PFSK-1 (cell line): ENCODE measurements around the gene HMCN2.

ENCODE experiments used
- FOXP2 ChIP-seq: optimal IDR thresholded peaks from 2 replicates; pipeline ENCODE3; 2011; ENCODE audit warnings: borderline replicate concordance, control low read depth, inconsistent platforms; ENCODE audit not compliant: insufficient read depth; ENCODE audit errors: extremely low read length, extremely low read depth
- SIN3A ChIP-seq: IDR thresholded peaks from 2 replicates; pipeline ENCODE4 v1.6.1; 2012; ENCODE audit warnings: mild to moderate bottlenecking, low read length, moderate library complexity, borderline replicate concordance; ENCODE audit not compliant: insufficient read depth

Gene HMCN2

GRCh38 chr9:130483371-130483971 lies 217.9 kb downstream of the HMCN2 start:
- TF ChIP-seq SIN3A (no peak), FOXP2 (peak; percentile 25)
